Right atrium auricular region (tissue), 2 donors: Measurements from ENCODE around the gene C2orf72. TPM values are rescaled to one million over a fixed set of nuclear protein-coding genes. Genes with fewer than 3 reads are reported as not detected.
"Not testable (repeated sequence)": the region's sequence is repeated elsewhere in the genome, so short reads cannot be mapped to it uniquely, and the experiment has no call there.

Experiments
- DNase-seq: peaks from one replicate; pipeline ENCODE4 v3.0.0-alpha.2; 2019; ENCODE audit warnings: low spot score
- H3K27ac ChIP-seq, 2 donors: fragments of 200-600 bp; sonication (generic); 1 replicate in 1 of 2; 2 replicates in 1 of 2; pipeline ENCODE4 v1.5.1; 2016 to 2019
- H3K27me3 ChIP-seq, 2 donors: fragments of 200-600 bp; sonication (generic); one replicate each; pipeline versions ENCODE4 v1.5.1 to v1.6.0; 2017 to 2019
- H3K36me3 ChIP-seq: fragments of 200-600 bp; sonication (generic); one replicate; pipeline ENCODE4 v1.5.1; 2016
- H3K4me1 ChIP-seq, 2 donors: fragments of 200-600 bp; sonication (generic); one replicate each; pipeline versions ENCODE4 v1.5.1 to v1.6.0; 2017 to 2019
- H3K4me3 ChIP-seq, 2 donors: fragments of 200-600 bp; sonication (generic); 1 replicate in 1 of 2; 2 replicates in 1 of 2; pipeline ENCODE4 v1.5.1; 2017 to 2019; ENCODE audit warnings: mild to moderate bottlenecking in 1 of 2, moderate library complexity in 1 of 2
- H3K9me3 ChIP-seq, 2 donors: fragments of 200-600 bp; sonication (generic); one replicate each; pipeline ENCODE4 v1.5.1; 2019
- CTCF ChIP-seq, 2 donors: fragments of 200-600 bp; sonication (generic); IDR thresholded peaks; one replicate each; pipeline ENCODE4 v1.5.1; 2019; ENCODE audit warnings: antibody characterized with exemption in 2 of 2
- total RNA-seq, 2 donors: library from RNA; depleted of rRNA; stranded (reverse); fragments of >200 nt; gene quantifications; one replicate each; pipeline ENCODE4 v1.1.0, GENCODE V29; 2016

C2orf72 gene
- total RNA-seq, 2 donors from 2014 or later, result 0.08 TPM; not detected in 1

- H3K36me3 ChIP-seq, result peaks cover 24% of the 10 kb centered on the region
- H3K4me1 ChIP-seq, result peaks cover 0 to 24% of the 10 kb centered on the region in 2 donors
- H3K4me3 ChIP-seq, result no peak overlapping the region
- no peak overlapping the region for H3K27ac ChIP-seq
- DNase-seq, result no peak
- H3K9me3 ChIP-seq, result no peaks in the 10 kb centered on the region
- no peaks in the 10 kb centered on the region for H3K27me3 ChIP-seq
- TF ChIP-seq CTCF (IDR thresholded peaks at IDR 0.05), result no peak
Measured at GRCh38 chr2:231059756-231060155, 22.4 kb downstream of the C2orf72 start.

GRCh38 chr2:231062776-231063175, 25.5 kb downstream of the C2orf72 start:
- H3K4me3 ChIP-seq, result no peak overlapping the region
- H3K36me3 ChIP-seq, result peaks cover 42% of the 10 kb centered on the region
- no peaks in the 10 kb centered on the region for H3K27me3 ChIP-seq
- H3K27ac ChIP-seq, result no peak overlapping the region
- DNase-seq, result no peak
- no peak for TF ChIP-seq CTCF (IDR thresholded peaks at IDR 0.05)
- peaks cover 0 to 19% of the 10 kb centered on the region in 2 donors for H3K4me1 ChIP-seq
- H3K9me3 ChIP-seq, result no peaks in the 10 kb centered on the region

GRCh38 chr2:231063347-231063746, 26.0 kb downstream of the C2orf72 start:
- Histone ChIP-seq H3K4me1 (peaks cover 0 to 13% of the 10 kb centered on the region in 2 donors), H3K27me3 (no peaks in the 10 kb centered on the region), H3K4me3 (no peak overlapping the region), H3K9me3 (no peaks in the 10 kb centered on the region), H3K27ac (no peak overlapping the region), H3K36me3 (peaks cover 47% of the 10 kb centered on the region)
- no peak for TF ChIP-seq CTCF (IDR thresholded peaks at IDR 0.05)
- DNase-seq, result no peak

- DNase-seq, result no peak
- TF ChIP-seq CTCF (IDR thresholded peaks at IDR 0.05), result no peak
- Histone ChIP-seq H3K27ac (no peak overlapping the region), H3K9me3 (no peaks in the 10 kb centered on the region), H3K27me3 (no peaks in the 10 kb centered on the region), H3K36me3 (peaks cover 70% of the 10 kb centered on the region), H3K4me1 (no peaks in the 10 kb centered on the region), H3K4me3 (no peak overlapping the region)
Measured at GRCh38 chr2:231065966-231066365, 28.6 kb downstream of the C2orf72 start.

GRCh38 chr2:231067531-231067930, 30.2 kb downstream of the C2orf72 start:
- H3K4me3 ChIP-seq, H3K27me3 ChIP-seq, H3K9me3 ChIP-seq, H3K4me1 ChIP-seq, DNase-seq, H3K27ac ChIP-seq: not testable (repeated sequence)
- peaks cover 78% of the 10 kb centered on the region for H3K36me3 ChIP-seq

- Histone ChIP-seq H3K36me3 (peaks cover 76% of the 10 kb centered on the region), H3K4me3 (no peak overlapping the region), H3K27me3 (no peaks in the 10 kb centered on the region), H3K27ac (no peak overlapping the region), H3K9me3 (no peaks in the 10 kb centered on the region), H3K4me1 (no peaks in the 10 kb centered on the region)
- DNase-seq, result no peak
- no peak for TF ChIP-seq CTCF (IDR thresholded peaks at IDR 0.05)
Measured at GRCh38 chr2:231068525-231069222, 31.4 kb downstream of the C2orf72 start.
